HG02571 (cell line): Measurements from ENCODE around the gene C17orf113.

Source experiments
- ATAC-seq: cut with Tn5 transposase; IDR thresholded peaks from one replicate; pipeline ENCODE4 v1.9.1; 2021; ENCODE audit warnings: mild to moderate bottlenecking, moderate library complexity; ENCODE audit not compliant: unreplicated experiment

The C17orf113 gene

DNA sequence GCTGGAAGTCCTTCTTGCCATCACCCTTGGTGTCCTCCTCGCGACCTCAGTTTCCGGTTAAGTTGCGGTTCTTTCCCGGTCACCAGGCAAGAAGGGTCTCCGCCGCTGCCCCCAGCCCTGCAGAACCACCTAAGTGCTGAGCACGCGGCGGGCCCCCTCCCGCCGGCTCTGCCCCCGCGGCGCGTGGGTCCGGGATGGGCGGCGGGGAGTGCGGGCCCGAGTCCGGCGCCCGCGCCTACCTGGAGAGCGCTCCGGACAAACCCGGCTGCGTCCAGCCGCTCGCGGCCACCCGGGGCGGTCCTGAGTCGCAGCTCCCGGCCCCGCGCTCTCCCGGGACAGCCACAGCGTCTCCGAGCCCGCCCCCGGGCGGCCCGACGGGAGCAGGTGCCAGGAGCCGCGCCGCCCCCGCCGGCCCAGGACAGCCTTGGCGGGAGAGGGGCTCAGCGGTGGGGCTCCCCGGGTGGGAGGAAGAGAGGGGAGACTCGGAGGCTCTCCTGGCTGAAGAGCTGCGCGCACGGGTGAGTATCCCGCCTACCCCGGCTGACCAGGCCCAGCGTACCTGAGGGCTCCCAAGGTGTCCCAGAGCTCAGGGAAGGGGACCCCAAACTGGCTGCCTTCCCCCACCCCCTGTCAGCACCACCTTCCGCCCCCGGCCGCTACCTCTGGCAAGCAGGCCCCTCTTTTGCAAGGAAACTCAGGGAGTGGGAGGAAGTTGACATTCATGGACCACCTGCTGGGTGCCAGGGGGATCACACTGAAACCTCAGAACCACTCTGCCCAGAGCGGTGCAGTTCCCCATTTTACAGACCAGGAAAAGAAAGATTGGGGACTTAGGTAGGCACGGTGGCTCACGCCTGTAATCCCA, 22.2 kb upstream of the C17orf113 start:
- no peak for ATAC-seq

GRCh38 chr17:42071810-42072209, 21.4 kb upstream of the C17orf113 start:
- ATAC-seq = no peak

GRCh38 chr17:42068979-42069378, 18.6 kb upstream of the C17orf113 start:
- ATAC-seq = no peak

DNA sequence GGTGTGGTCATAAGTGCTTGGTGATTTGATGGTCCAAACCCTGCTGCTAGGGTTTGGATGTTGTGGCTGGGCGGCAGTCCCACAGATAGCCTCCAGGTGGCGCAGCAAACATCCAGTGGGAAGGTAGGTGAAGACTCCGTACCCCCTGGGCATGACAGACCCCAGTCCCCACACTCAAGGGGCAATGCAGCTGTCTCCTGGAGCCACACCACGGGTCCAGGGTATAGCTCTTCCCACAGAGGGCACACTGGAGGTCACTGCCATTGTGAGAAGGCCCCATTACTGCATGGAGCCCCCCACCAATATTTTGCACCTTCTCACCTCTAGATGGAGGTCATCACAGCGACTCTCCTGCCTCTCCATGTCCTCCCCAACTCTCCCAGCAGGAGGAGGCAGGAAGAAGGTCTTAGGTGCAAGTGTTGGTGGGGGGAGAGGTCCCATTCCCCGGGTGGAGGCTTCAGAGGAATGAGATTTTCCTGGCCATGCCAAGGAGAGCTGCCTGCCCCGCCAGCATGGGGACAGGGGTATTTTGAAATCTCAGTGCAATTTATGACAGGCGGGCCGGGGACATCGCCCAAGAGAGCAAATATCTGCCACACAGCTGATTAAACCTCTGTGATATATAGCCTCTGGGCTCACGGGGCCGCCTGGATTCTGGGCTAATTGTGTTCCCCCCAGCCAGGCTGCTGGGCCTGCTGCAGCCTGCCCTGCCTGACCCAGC, 17.1 kb upstream of the C17orf113 start:
- ATAC-seq = no peak

GRCh38 chr17:42065201-42065600, 14.8 kb upstream of the C17orf113 start:
- ATAC-seq = no peak

DNA sequence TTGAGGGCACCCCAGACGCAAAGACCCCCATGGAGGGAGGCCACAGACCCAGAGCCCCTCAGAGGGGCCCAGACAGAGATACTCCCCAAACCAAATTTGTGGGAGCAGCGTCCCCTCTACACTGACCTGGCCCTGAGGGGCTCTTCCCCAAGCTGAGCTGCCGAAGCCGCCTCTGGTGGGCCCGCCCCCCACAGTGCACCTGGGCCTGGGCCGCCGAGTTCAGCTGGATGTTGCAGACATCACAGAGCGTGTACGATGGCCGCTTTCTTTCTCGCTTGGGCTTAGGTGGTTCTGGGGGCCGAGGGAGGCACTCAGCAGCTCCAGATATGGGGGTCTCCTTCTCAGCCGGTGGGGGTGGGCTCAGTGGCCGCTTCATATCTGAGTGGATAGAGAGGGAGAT, 12.3 kb upstream of the C17orf113 start:
- ATAC-seq = no peak

GRCh38 chr17:42061646-42062487, 11.5 kb upstream of the C17orf113 start:
- ATAC-seq = no peak

DNA sequence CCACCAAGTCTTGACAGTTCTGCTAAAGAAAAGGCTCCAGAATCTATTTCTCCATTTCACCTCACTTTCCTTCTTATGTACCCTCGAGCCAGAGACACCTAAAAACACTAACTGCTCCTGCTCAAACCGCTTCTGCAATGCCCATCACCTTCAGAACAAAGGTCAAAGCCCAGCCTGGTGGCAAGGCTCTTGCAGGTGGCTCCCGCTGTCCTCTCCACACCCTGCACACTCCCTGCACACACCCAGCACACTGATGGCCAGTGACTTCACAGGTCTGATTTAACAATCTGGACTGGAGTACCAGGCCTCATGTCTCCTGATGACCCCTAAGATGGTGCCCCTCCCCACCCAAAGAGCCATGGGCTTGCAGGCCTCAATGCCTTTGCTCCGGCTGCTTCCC, 9.8 kb upstream of the C17orf113 start:
- no peak for ATAC-seq

- no peak for ATAC-seq
Observed at GRCh38 chr17:42059815-42060214, 9.4 kb upstream of the C17orf113 start.

GRCh38 chr17:42058063-42058462, 7.7 kb upstream of the C17orf113 start:
- no peak for ATAC-seq

DNA sequence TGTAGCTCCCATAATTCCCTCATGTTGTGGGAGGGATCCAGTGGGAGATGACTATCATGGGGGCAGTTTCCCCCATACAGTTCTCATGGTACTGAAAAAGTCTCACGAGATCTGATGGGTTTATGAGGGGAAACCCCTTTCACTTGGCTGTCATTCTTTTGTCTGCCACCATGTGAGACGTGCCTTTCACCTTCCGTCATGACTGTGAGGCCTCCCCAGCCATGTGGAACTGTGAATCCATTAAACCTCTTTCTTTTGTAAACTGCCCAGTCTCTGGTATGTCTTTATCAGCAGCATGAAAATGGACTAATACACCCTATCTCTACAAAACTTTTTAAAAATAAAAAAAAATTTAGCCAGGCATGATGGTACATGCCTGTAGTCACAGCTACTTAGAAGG, 6.2 kb upstream of the C17orf113 start:
- ATAC-seq = no peak

DNA sequence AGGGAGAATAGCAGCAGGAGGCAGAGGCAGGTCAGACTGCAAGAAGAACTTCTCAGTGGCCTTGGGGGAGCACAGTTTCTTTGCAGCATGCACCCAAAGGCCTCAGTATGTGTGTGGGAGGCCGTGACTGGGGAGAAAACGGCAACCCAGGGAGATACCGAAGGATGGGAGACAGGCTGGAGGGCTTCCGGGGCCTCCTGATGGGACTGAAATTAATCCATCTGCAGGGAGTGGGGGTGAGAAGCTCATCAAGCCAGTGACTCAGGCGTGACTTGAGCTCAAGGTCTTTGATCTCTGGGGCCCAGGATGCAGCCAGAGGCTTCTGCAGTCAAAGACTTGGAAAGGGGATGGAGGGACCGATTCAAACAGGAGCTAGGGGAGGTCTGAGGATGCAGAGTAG, 5.1 kb upstream of the C17orf113 start:
- no peak for ATAC-seq

GRCh38 chr17:42055027-42055426, 4.6 kb upstream of the C17orf113 start:
- no peak for ATAC-seq

DNA sequence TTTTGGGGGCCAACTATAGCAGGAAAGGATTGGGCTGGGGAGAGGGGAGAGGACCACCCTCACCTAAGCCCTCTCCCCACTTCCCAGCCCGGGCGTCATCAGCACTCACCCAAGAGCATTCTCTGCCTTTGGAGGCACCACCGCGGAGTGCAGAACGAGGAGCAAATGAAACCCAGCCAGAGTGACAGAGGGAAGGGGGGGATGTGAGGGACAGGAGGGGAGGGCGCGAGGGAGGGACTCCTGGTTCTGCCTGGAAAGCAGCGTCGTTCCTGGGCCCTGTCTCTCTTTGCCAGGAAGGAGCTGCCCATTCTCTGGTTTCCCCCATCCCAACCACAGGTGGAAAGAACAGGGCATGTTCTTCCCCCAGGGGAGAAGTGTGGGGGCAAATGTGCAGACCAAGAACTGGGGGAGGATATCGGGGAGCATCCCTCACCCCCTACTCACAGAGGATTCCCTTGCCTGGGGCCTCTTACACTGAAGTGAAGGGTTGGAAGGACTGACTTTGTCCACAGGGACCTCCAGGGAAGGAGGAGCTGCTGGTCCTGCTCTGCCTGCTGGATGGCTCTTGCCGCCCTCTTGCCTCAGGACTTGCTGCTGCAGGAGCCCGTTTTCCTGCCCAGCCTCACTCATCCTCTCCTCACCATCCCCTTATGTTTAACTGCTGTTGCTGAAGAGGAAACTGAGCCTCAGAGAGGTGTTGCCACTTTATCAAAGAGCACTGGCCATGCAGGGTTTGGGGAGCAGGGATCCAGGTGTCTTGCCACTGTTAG, 3.5 kb upstream of the C17orf113 start:
- ATAC-seq = no peak

DNA sequence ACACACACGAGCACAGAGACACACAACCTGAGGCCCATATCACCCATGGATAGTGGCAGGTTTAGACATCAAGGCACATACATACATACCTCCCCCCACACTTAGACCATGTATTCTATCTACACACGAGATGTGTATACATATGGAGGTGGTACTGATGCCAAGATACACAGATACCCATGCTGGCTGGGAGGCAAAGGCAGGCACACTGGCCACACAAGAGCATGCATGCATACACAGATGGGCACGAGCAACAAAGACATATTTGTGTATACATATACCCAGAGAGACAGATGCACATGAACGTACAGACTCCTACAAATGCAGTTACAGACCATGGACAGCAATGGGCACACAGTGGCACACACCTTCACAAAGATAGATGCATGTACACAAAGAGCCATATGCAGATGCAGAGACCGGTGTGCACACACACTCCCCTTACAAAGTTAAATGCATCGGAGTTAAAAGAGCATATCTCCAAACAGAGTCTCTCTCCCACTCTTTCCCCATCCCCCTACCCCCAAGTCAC, 2.0 kb upstream of the C17orf113 start:
- no peak for ATAC-seq

- no peak for ATAC-seq
Observed at GRCh38 chr17:42051645-42052044, 1.2 kb upstream of the C17orf113 start.

GRCh38 chr17:42051013-42051400, 606 bp upstream of the C17orf113 start:
- ATAC-seq = no peak

DNA sequence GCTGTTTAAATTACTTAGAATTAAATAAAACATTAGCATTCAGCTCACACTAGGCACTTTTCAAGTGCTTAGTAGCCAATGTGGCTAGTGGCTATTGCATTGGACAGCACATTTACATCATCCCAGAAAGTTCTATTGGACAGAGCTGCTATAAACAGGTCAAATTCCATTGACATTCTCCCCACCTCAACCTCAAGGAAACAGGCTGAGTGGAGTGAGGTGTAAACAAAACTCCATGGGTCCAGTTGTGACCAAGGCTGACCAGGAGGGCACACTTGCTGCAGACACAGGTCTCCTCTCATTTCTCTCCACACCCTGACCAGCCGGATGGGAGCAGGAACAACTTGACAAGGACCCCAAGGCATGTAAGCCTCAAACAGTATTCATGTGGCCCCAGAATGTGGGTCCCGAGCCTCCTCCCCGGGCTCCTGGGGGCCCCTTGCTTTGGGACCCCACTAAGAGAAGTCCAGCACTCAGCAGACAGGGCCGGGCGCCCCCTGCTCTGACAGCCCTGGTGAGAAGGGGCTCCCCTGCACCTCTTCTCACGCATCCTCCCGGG, 488 bp downstream of the C17orf113 start:
- no peak for ATAC-seq

- ATAC-seq = no peak
Observed at GRCh38 chr17:42047343-42047742, 3.1 kb downstream of the C17orf113 start.

DNA sequence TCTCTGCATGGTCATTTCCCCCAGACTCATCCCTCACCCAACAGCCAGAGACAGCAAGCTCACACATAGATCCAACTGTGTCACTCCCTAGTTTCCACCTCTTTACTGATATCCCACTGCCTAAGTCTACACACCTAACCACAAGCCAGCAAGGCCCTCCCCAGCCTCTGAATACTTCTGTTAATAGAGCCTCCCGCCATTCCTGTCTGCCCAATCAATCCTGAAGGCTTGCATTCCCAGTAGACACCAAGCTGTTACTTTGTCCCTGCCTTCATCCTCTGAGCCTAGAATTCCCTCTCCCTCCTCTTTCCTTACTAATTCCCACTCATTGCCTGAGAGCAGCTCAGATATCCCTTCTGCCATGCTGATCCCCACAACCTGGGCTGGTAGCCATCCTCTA, 4.7 kb downstream of the C17orf113 start:
- no peak for ATAC-seq
